GM12878 (cell line): ENCODE data around the gene SLC15A3. TPM values are rescaled to one million over a fixed set of nuclear protein-coding genes. Genes with fewer than 3 reads are reported as not detected.

ENCODE experiments used
- ASH2L ChIP-seq: fragments of 300-600, 200-600 bp; sonication (generic); IDR thresholded peaks from 2 replicates; pipeline ENCODE4 v1.6.1; 2017; ENCODE audit warnings: low read depth, mild to moderate bottlenecking, borderline replicate concordance
- CHD1 ChIP-seq: IDR thresholded peaks from 2 replicates; pipeline ENCODE4 v1.6.1; 2012; ENCODE audit warnings: low read depth, low read length, improper control_type of control experiment
- EED ChIP-seq: sonication (generic); IDR thresholded peaks from 2 replicates; pipeline ENCODE4 v1.6.1; 2016; ENCODE audit warnings: antibody characterized with exemption, low read depth
- IKZF1 ChIP-seq: fragments of 450-650 bp; conservative IDR thresholded peaks from 2 replicates; pipeline ENCODE4 v1.6.1; 2017; ENCODE audit warnings: antibody characterized with exemption, mild to moderate bottlenecking
- MEF2B ChIP-seq: fragments of 450-650 bp; IDR thresholded peaks from 2 replicates; pipeline ENCODE4 v1.6.1; 2018; ENCODE audit warnings: mild to moderate bottlenecking, moderate library complexity; ENCODE audit not compliant: partially characterized antibody, poor library complexity, severe bottlenecking
- MYC ChIP-seq: IDR thresholded peaks from 2 replicates; pipeline ENCODE4 v1.6.1; 2011; ENCODE audit warnings: mild to moderate bottlenecking, low read length, moderate library complexity, inconsistent platforms; ENCODE audit not compliant: insufficient read depth, insufficient replicate concordance, insufficient read length, severe bottlenecking
- NFIC ChIP-seq: IDR thresholded peaks from 2 replicates; pipeline ENCODE4 v1.6.1; 2012; ENCODE audit warnings: low read depth, mild to moderate bottlenecking, inconsistent platforms, low read length, moderate library complexity
- NR2C1 ChIP-seq: fragments of 450-650 bp; IDR thresholded peaks from 2 replicates; pipeline ENCODE4 v1.6.1; 2017; ENCODE audit warnings: antibody characterized with exemption, mild to moderate bottlenecking, moderate library complexity
- PBX3 ChIP-seq: IDR thresholded peaks from 2 replicates; pipeline ENCODE4 v1.6.1; 2011; ENCODE audit warnings: mild to moderate bottlenecking, low read depth, low read length, moderate library complexity; ENCODE audit not compliant: insufficient replicate concordance
- PKNOX1 ChIP-seq: fragments of 450-650 bp; IDR thresholded peaks from 2 replicates; pipeline ENCODE4 v1.6.1; 2016; ENCODE audit warnings: mild to moderate bottlenecking
- PML ChIP-seq: IDR thresholded peaks from 2 replicates; pipeline ENCODE4 v1.6.1; 2012; ENCODE audit warnings: low read length, inconsistent platforms
- POLR2AphosphoS5 ChIP-seq: IDR thresholded peaks from 2 replicates; pipeline ENCODE4 v1.6.1; 2011; ENCODE audit warnings: mild to moderate bottlenecking, low read length, inconsistent platforms
- RCOR1 ChIP-seq: conservative IDR thresholded peaks from 2 replicates; pipeline ENCODE4 v1.6.1; 2012; ENCODE audit warnings: low read depth, low read length, improper control_type of control experiment
- RELB ChIP-seq: fragments of 450-650 bp; IDR thresholded peaks from 2 replicates; pipeline ENCODE4 v1.6.1; 2017; ENCODE audit warnings: low read depth, mild to moderate bottlenecking, moderate library complexity
- SMC3 ChIP-seq: IDR thresholded peaks from 2 replicates; pipeline ENCODE4 v1.6.1; 2011; ENCODE audit warnings: low read length, improper control_type of control experiment, borderline replicate concordance
- TBL1XR1 ChIP-seq: IDR thresholded peaks from 2 replicates; pipeline ENCODE4 v1.6.1; 2012; ENCODE audit warnings: low read depth, low read length, improper control_type of control experiment
- polyA plus RNA-seq, 11 experiments: library from polyadenylated mRNA; depleted of rRNA in 4 of 11; unstranded in 6 of 11; stranded (reverse) in 5 of 11; fragments of >200 nt; fragmentation: Nextera tagmentation in 4 of 11; fragmentation: Illumina TruSeq in 1 of 11; extraction: Ambion mirVana in 4 of 11; extraction: Trizol in 1 of 11; gene quantifications; 1 replicate in 1 of 11; 2 replicates in 10 of 11; pipeline versions ENCODE4 v1.2.1 to v1.2.3, GENCODE V29; 2011 to 2016; ENCODE audit warnings: inconsistent platforms in 2 of 11, missing spikeins in 2 of 11, low read depth in 1 of 11
- total RNA-seq, 4 experiments: library from RNA; depleted of rRNA in 3 of 4; stranded (reverse); fragments of >200 nt in 3 of 4; fragmentation: Illumina TruSeq in 1 of 4; extraction: Trizol in 1 of 4; gene quantifications; 2 replicates each; pipeline versions ENCODE4 v1.2.1 to v1.2.3, GENCODE V29; 2013 to 2021
- TF ChIP-seq, protein P1 (sequence below): fragments of 150-350 bp; IDR thresholded peaks from 2 replicates; pipeline ENCODE4 v1.6.1; 2014; ENCODE audit warnings: mild to moderate bottlenecking, low read depth, low read length
- TF ChIP-seq, protein P2 (sequence below): fragments of 450-650 bp; IDR thresholded peaks from 2 replicates; pipeline ENCODE4 v1.6.1; 2017; ENCODE audit warnings: mild to moderate bottlenecking, moderate library complexity

SLC15A3 gene
- total and polyA plus RNA-seq, 10 of the 15 experiments (the other 5 are each of a cell fraction or from before 2014, with no cell fraction given) = 17.7 to 102 (median 55.8) TPM

GRCh38 chr11:60951904-60952741 lies at the start of gene SLC15A3 (continued):
- TF ChIP-seq PKNOX1 (peak; percentile 93), TBL1XR1 (0 out of 2 replicates have a peak, but pooled peaks have one; percentile 19), NFIC (peak; percentile 76; the same call in 1 of the 2 replicates), ASH2L (0 out of 2 replicates have a peak, but pooled peaks have one; percentile 43), PBX3 (peak; percentile 80), SMC3 (0 out of 2 replicates have a peak, but pooled peaks have one; percentile 5), PML (peak; percentile 77; the same call in 1 of the 2 replicates), IKZF1 (peak; percentile 99), MEF2B (peak; percentile 44), RELB (peak; percentile 99), NR2C1 (0 out of 2 replicates have a peak, but pooled peaks have one; percentile 26), RCOR1 (peak; percentile 17; the same call in 1 of the 2 replicates), EED (peak; percentile 94), POLR2AphosphoS5 (peak; percentile 58; the same call in 1 of the 2 replicates), CHD1 (0 out of 2 replicates have a peak, but pooled peaks have one; percentile 25), MYC (no peak)
- TF ChIP-seq, protein P1, sequence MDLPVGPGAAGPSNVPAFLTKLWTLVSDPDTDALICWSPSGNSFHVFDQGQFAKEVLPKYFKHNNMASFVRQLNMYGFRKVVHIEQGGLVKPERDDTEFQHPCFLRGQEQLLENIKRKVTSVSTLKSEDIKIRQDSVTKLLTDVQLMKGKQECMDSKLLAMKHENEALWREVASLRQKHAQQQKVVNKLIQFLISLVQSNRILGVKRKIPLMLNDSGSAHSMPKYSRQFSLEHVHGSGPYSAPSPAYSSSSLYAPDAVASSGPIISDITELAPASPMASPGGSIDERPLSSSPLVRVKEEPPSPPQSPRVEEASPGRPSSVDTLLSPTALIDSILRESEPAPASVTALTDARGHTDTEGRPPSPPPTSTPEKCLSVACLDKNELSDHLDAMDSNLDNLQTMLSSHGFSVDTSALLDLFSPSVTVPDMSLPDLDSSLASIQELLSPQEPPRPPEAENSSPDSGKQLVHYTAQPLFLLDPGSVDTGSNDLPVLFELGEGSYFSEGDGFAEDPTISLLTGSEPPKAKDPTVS = no peak
- TF ChIP-seq, protein P2, sequence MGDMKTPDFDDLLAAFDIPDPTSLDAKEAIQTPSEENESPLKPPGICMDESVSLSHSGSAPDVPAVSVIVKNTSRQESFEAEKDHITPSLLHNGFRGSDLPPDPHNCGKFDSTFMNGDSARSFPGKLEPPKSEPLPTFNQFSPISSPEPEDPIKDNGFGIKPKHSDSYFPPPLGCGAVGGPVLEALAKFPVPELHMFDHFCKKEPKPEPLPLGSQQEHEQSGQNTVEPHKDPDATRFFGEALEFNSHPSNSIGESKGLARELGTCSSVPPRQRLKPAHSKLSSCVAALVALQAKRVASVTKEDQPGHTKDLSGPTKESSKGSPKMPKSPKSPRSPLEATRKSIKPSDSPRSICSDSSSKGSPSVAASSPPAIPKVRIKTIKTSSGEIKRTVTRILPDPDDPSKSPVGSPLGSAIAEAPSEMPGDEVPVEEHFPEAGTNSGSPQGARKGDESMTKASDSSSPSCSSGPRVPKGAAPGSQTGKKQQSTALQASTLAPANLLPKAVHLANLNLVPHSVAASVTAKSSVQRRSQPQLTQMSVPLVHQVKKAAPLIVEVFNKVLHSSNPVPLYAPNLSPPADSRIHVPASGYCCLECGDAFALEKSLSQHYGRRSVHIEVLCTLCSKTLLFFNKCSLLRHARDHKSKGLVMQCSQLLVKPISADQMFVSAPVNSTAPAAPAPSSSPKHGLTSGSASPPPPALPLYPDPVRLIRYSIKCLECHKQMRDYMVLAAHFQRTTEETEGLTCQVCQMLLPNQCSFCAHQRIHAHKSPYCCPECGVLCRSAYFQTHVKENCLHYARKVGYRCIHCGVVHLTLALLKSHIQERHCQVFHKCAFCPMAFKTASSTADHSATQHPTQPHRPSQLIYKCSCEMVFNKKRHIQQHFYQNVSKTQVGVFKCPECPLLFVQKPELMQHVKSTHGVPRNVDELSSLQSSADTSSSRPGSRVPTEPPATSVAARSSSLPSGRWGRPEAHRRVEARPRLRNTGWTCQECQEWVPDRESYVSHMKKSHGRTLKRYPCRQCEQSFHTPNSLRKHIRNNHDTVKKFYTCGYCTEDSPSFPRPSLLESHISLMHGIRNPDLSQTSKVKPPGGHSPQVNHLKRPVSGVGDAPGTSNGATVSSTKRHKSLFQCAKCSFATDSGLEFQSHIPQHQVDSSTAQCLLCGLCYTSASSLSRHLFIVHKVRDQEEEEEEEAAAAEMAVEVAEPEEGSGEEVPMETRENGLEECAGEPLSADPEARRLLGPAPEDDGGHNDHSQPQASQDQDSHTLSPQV = no peak
